ENCODE measurements around the gene LRRC38. TPM values are rescaled to one million over a fixed set of nuclear protein-coding genes. Genes with fewer than 3 reads are reported as not detected.

Gene LRRC38
- total and polyA plus RNA-seq, 2 of the 4 experiments (the other 2 are of a cell fraction): not detected

DNA sequence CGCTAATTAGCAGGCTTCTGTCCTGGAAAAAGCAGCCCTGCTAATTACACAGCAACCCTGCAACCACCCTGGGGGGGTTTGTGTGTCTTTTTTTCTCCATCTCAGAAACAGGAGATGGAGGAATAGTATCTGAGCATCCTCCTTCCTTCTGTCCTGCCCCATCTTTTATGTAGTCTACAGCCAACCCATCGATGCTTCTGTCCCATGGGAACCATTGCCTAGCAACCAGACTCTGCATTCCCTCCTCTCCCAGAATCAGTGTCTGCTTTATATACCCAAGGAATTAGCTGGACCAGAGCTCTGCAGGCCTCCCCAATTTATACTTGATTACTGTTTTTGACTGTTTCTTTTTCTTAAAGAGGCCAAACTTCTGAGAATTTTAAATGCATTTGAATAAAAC, 35.1 kb downstream of the LRRC38 start:
- Histone ChIP-seq H2BK20ac (ENCODE audit: low read depth, low read length) (no peak overlapping the region), H2BK15ac (ENCODE audit: low read depth, low read length) (no peak overlapping the region), H2BK5ac (ENCODE audit: low read depth, low read length, poor library complexity, severe bottlenecking) (no peak overlapping the region), H3K4me1 (ENCODE audit: control insufficient read depth, insufficient read depth, low read length) (no peaks in the 10 kb centered on the region), H3K4me3 (ENCODE audit: insufficient read depth, low read depth, low read length) (no peak overlapping the region), H3K23ac (ENCODE audit: low read depth, low read length) (no peak overlapping the region), H4K8ac (ENCODE audit: low read depth in 2 of 2, low read length in 2 of 2) (no peak overlapping the region), H4K5ac (ENCODE audit: low read depth, low read length) (no peak overlapping the region), H3K14ac (replicated peaks; ENCODE audit: low read depth, low read length) (no peak overlapping the region), H4K20me1 (ENCODE audit: insufficient read depth, low read length) (no peaks in the 10 kb centered on the region), H3K18ac (ENCODE audit: low read depth, low read length) (no peak overlapping the region), H3K4ac (ENCODE audit: low read depth, low read length) (no peak overlapping the region), H2AFZ (replicated peaks; ENCODE audit: low read length, poor library complexity) (no peak overlapping the region), H3K27ac (ENCODE audit: insufficient read depth, low read length) (no peak overlapping the region), H2BK120ac (ENCODE audit: low read depth, low read length) (no peak overlapping the region), H3K27me3 (ENCODE audit: control insufficient read depth, insufficient read depth, low read length) (no peaks in the 10 kb centered on the region), H2AK5ac (ENCODE audit: low read depth, low read length) (no peak overlapping the region), H3K56ac (ENCODE audit: extremely low read depth, insufficient read depth, low read length) (no peak overlapping the region), H3K9me1 (ENCODE audit: insufficient read depth, low read length) (no peaks in the 10 kb centered on the region), H3K9me3 (ENCODE audit: control insufficient read depth, insufficient read depth, low read length) (peaks cover 34% of the 10 kb centered on the region), H3K36me3 (ENCODE audit: control insufficient read depth, insufficient read depth, low read length) (no peaks in the 10 kb centered on the region), H4K91ac (ENCODE audit: insufficient read depth, low read depth, low read length) (no peak overlapping the region), H3K4me2 (ENCODE audit: low read depth, low read length) (no peak overlapping the region), H2AK9ac (replicated peaks; ENCODE audit: low read depth, low read length, poor library complexity) (no peak overlapping the region), H3K79me1 (ENCODE audit: low read depth in 1 of 2, low read length in 2 of 2) (no peaks in the 10 kb centered on the region), H3K9ac (ENCODE audit: low read depth, low read length) (no peak overlapping the region)
- dilution Hi-C loops (cut with HindIII; ENCODE audit: low sequenced_read_pairs, unreplicated experiment): no loop called here
- BruUV-seq (replicated peaks): no TSS peak
- ChIA-PET POLR2A (ENCODE audit: unreplicated experiment) (interaction anchor here (0.6 kb wide), 1 partner anchor 22 kb away, joined by 3 read pairs; no protein-coding TSS in a partner anchor), CTCF (no interaction called here)
- in situ Hi-C loops (cut with MboI; ENCODE audit: low sequenced_read_pairs): no loop called here
- no CpG with 5 or more reads among the region's 2 CpGs for WGBS, 2 experiments (ENCODE audit: extremely low coverage in 2 of 2, insufficient read length in 1 of 2)
- ATAC-seq (ENCODE audit: low read depth) (no peak), DNase-seq (no peak)
- intact Hi-C loops (cut with micrococcal nuclease): no loop called here
- TF ChIP-seq MXI1 (IDR thresholded peaks at IDR 0.05; ENCODE audit: borderline replicate concordance, low read depth, low read length) (no peak), MAFK (IDR thresholded peaks at IDR 0.05; ENCODE audit: low read depth, low read length) (no peak), NFE2L2 (IDR thresholded peaks at IDR 0.05; ENCODE audit: low read depth, low read length) (no peak), POLR2A (IDR thresholded peaks at IDR 0.05; ENCODE audit: low read depth, low read length) (no peak), BHLHE40 (IDR thresholded peaks at IDR 0.05; ENCODE audit: low read depth, low read length) (no peak)
